ENCODE measurements around the gene LRRC31. TPM values are rescaled to one million over a fixed set of nuclear protein-coding genes. Genes with fewer than 3 reads are reported as not detected.

The LRRC31 gene
- polyA plus RNA-seq, 3 donors: not detected

GRCh38 chr3:169790219-169790618 is 79.5 kb downstream of the LRRC31 start:
- peaks cover 46 to 63% of the 10 kb centered on the region in 2 donors for H3K36me3 ChIP-seq (replicated peaks in 1 of 2; ENCODE audit: control insufficient read depth in 1 of 2, insufficient read depth in 2 of 2, low read length in 2 of 2)
- H3K9ac ChIP-seq (ENCODE audit: insufficient read depth, low read length, poor library complexity, severe bottlenecking): no peak overlapping the region
- H2AFZ ChIP-seq (ENCODE audit: insufficient read depth, low read depth, low read length, poor library complexity, severe bottlenecking): no peak overlapping the region
- H3K4me2 ChIP-seq (replicated peaks; ENCODE audit: extremely low read depth, low read length, poor library complexity, severe bottlenecking): no peak overlapping the region
- H3K79me2 ChIP-seq (ENCODE audit: insufficient read depth, low read length): no peaks in the 10 kb centered on the region
- H3K27me3 ChIP-seq (ENCODE audit: control insufficient read depth in 2 of 2, insufficient read depth in 2 of 2, low read length in 2 of 2): no peaks in the 10 kb centered on the region
- H4K20me1 ChIP-seq (ENCODE audit: insufficient read depth, low read length): no peaks in the 10 kb centered on the region
- no peak overlapping the region for H3K4me3 Mint-ChIP-seq
- H3K4me3 ChIP-seq (replicated peaks in 1 of 3; ENCODE audit: low read depth in 2 of 3, low read length in 3 of 3): no peak overlapping the region
- no peaks in the 10 kb centered on the region for H3K27me3 Mint-ChIP-seq (ENCODE audit: low read depth in 3 of 3)
- no peak for DNase-seq
- TF ChIP-seq, protein P1, sequence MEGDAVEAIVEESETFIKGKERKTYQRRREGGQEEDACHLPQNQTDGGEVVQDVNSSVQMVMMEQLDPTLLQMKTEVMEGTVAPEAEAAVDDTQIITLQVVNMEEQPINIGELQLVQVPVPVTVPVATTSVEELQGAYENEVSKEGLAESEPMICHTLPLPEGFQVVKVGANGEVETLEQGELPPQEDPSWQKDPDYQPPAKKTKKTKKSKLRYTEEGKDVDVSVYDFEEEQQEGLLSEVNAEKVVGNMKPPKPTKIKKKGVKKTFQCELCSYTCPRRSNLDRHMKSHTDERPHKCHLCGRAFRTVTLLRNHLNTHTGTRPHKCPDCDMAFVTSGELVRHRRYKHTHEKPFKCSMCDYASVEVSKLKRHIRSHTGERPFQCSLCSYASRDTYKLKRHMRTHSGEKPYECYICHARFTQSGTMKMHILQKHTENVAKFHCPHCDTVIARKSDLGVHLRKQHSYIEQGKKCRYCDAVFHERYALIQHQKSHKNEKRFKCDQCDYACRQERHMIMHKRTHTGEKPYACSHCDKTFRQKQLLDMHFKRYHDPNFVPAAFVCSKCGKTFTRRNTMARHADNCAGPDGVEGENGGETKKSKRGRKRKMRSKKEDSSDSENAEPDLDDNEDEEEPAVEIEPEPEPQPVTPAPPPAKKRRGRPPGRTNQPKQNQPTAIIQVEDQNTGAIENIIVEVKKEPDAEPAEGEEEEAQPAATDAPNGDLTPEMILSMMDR (IDR thresholded peaks at IDR 0.05): no peak
- intact Hi-C loops (cut with micrococcal nuclease): no loop called here
- no peak overlapping the region for H3K27ac Mint-ChIP-seq
- H3K9me3 Mint-ChIP-seq: no peaks in the 10 kb centered on the region
- H3K4me1 Mint-ChIP-seq: no peaks in the 10 kb centered on the region
- no peaks in the 10 kb centered on the region for H3K4me1 ChIP-seq (ENCODE audit: control insufficient read depth in 1 of 2, insufficient read depth in 2 of 2, low read length in 2 of 2)
- H3K36me3 Mint-ChIP-seq: peaks cover 52 to 57% of the 10 kb centered on the region in 2 donors
- H3K27ac ChIP-seq (ENCODE audit: low read depth in 1 of 2, low read length in 2 of 2): no peak overlapping the region
- H3K9me3 ChIP-seq (replicated peaks in 1 of 2; ENCODE audit: control insufficient read depth in 1 of 2, insufficient read depth in 1 of 2, low read length in 2 of 2): no peaks in the 10 kb centered on the region

Other genes with a start within 250 kb of the LRRC31 start
- not detected for gene MECOM, start 206.2 kb downstream of the LRRC31 start, polyA plus RNA-seq
- gene TERC, start 104.9 kb downstream of the LRRC31 start, polyA plus RNA-seq: under 1 TPM in 2 of 3 donors, not detected in 1; 0.33 to 0.76 TPM
- gene ACTRT3, start 100.4 kb downstream of the LRRC31 start, polyA plus RNA-seq: under 1 TPM in 2 of 3 donors, not detected in 1; 0.03 to 0.08 TPM
- gene MYNN, start 96.5 kb downstream of the LRRC31 start, polyA plus RNA-seq: 1 to 10 TPM; 6.3 to 9.0 (median 8.7) TPM
- not detected for gene LRRIQ4, start 57.1 kb downstream of the LRRC31 start, polyA plus RNA-seq
- under 1 TPM; 0.25 to 0.61 (median 0.43) TPM for gene LRRC34, start 57.0 kb downstream of the LRRC31 start, polyA plus RNA-seq
- gene SAMD7, start 41.6 kb upstream of the LRRC31 start, polyA plus RNA-seq: not detected
- gene SEC62, start 96.9 kb upstream of the LRRC31 start, polyA plus RNA-seq: 100 to 1,000 TPM in 1 of 3 donors, 10 to 100 TPM in 2; 15.6 to 117 (median 95.2) TPM
- 10 to 100 TPM; 10.0 to 19.7 (median 11.5) TPM for gene GPR160, start 168.1 kb upstream of the LRRC31 start, polyA plus RNA-seq